Activated CD4-positive, CD25-positive, alpha-beta regulatory T cell treated with anti-CD3 and anti-CD28 coated beads, Interleukin-2, amount 50 U/mL, for 72 hours (primary cell): ENCODE results near the gene SNF8.

Source experiments
- DNase-seq: peaks from one replicate; pipeline ENCODE4 v3.0.0; 2021

Gene SNF8

DNA sequence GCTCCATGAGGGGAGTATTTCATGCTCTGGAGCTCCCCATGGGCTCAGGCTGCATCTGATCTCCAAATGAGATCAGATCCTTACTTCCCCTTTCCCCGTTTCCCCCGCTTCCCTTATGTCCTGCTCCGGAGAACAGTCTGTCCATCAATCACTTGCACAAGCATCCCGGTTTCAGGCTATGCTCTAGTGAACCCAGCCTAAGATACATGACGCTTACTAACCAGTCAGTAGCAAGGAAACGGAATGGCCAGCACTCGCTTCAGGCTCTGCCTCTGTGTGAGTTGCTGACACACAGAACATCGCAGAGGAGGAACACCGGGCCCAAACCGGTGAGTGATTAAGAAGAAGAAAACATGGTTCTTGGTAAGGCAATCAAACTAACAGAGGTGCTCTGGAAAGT is 61.5 kb downstream of the SNF8 start:
- DNase-seq, result no peak

DNA sequence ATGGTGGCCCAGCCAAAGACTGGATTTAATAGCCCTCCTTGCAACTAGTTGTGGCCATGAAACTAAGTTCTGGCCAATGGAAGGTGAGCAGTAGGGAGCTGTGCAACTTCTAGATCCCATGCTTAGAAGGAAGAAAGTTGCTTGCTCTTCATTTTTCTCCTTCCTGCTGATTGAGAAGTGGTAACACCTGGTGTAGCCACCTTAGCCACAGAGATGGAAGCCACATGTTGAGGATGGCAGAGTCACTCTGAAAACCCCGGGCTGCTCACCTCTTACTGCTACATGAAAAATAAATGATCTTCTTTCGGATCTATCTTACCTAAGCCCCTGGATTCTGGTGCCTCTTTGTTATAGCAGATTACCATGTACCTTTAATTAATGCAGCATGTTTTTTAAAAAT is 62.4 kb downstream of the SNF8 start:
- no peak for DNase-seq
